ENCODE measurements around the gene EMC9.

The EMC9 gene

DNA sequence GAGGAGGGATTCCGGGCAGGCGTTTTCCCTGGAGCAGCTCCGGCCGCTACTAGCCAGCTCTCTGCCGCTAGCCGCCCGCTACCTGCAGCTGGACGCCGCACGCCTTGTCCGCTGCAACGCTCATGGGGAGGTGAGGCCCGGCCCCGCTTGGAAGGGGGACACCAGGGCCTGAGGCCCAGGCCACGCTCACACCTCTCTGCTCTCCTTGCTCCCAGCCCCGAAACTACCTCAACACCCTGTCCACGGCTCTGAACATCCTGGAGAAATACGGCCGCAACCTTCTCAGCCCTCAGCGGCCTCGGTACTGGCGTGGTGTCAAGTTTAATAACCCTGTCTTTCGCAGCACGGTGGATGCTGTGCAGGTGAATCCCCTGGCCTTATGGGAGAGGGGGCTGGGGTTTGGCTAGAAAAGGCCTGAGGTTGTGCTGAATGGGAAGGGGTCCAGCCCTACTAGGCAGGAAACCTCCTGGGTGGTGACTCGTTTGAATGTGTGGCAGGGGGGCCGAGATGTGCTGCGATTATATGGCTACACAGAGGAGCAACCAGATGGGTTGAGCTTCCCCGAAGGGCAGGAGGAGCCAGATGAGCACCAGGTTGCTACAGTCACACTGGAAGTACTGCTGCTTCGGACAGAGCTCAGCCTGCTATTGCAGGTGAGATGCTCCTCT lies 6.5 kb upstream of the EMC9 start:
- no peak for DNase-seq

- DNase-seq: peak; percentile 97
Observed at GRCh38 chr14:24146978-24147760, 5.8 kb upstream of the EMC9 start, which contains the start of gene RNF31. Gene RNF31, plus strand, starts transcription at chr14:24147498. Its CDS starts 201 bp downstream, at chr14:24147699.

- DNase-seq: peak; percentile 96
Observed at GRCh38 chr14:24146453-24146977, 5.1 kb upstream of the EMC9 start, which contains the start of gene PSME2. Gene PSME2, minus strand, starts transcription at chr14:24146610. Its CDS starts 29 bp downstream, at chr14:24146581.

- no peak for DNase-seq
Observed at GRCh38 chr14:24145690-24146452, 4.5 kb upstream of the EMC9 start.

DNA sequence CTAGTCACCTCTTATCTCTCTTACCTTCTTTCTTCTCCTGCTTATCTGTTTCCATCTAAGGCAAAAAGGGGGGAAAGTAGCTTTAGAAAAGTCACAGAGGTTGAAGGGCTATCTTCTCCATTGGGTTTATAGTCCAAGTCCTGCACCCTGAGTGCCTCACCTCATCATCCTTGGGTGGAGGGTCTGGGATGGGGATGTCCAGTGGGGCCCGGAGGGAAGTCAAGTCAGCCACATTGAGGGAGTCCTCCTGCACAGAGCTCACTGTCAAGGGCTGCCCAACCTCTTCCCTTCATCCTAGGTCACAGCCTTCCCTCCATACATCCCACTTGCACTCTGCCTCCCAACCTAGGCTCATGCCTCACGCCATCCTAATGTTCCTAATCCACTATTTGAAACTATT lies 3.8 kb upstream of the EMC9 start:
- DNase-seq: no peak

DNA sequence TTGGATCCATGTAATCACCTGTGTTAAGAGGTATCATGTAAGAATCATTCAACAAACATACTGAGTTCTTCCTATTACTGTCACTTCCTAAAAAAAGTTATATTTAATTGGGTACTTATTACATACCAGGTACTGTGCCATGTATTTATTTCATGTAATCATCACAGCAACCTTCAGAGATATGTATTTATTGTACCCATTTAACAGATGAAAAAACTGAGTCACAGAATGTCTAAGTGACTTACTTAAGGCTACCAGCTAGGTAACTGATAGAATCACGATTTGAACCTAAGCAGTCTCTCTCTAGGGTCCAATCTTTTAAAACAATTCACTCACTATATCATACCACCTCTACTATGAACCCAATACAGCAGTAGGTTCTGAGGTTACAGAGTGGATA lies 3.1 kb upstream of the EMC9 start:
- no peak for DNase-seq

- DNase-seq: no peak
Observed at GRCh38 chr14:24143511-24143910, 2.1 kb upstream of the EMC9 start.

- DNase-seq: no peak
Observed at GRCh38 chr14:24139272-24139934, 2.0 kb downstream of the EMC9 start.

DNA sequence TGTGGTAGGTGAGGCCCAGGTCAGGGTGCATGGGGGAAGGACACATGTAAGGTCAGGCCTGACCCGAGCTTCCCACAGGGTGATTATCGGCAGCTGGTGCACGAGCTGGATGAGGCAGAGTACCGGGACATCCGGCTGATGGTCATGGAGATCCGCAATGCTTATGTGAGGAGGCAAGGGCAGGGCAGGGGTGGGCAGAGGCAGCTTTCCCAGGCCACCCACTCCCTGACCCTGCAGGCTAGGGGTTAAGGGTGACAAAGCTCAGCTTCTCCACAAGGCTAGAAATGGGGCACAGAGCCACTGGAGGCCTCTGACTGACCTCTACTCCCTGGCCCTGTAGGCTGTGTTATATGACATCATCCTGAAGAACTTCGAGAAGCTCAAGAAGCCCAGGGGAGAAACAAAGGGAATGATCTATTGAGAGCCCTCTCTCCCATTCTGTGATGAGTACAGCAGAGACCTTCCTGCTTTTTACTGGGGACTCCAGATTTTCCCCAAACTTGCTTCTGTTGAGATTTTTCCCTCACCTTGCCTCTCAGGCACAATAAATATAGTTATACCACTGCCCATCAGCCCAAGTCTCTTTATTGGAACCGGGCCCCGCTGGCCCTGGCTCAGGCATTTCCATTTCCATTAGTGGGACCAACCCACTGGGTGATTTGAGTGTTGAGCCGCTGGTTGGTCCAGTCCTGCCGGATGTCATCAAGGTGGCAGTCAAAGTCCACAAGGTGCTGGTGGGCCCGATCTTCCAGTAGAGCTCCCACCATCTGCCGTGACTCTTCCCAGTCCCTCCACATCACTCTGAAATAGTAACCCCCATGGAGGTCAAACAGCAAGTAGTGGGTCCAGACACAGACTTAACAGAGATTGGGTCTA lies 2.8 kb downstream of the EMC9 start:
- DNase-seq: no peak

GRCh38 chr14:24137529-24138395 lies 3.6 kb downstream of the EMC9 start:
- no peak for DNase-seq

- no peak for DNase-seq
Observed at GRCh38 chr14:24136684-24137528, 4.5 kb downstream of the EMC9 start.

DNA sequence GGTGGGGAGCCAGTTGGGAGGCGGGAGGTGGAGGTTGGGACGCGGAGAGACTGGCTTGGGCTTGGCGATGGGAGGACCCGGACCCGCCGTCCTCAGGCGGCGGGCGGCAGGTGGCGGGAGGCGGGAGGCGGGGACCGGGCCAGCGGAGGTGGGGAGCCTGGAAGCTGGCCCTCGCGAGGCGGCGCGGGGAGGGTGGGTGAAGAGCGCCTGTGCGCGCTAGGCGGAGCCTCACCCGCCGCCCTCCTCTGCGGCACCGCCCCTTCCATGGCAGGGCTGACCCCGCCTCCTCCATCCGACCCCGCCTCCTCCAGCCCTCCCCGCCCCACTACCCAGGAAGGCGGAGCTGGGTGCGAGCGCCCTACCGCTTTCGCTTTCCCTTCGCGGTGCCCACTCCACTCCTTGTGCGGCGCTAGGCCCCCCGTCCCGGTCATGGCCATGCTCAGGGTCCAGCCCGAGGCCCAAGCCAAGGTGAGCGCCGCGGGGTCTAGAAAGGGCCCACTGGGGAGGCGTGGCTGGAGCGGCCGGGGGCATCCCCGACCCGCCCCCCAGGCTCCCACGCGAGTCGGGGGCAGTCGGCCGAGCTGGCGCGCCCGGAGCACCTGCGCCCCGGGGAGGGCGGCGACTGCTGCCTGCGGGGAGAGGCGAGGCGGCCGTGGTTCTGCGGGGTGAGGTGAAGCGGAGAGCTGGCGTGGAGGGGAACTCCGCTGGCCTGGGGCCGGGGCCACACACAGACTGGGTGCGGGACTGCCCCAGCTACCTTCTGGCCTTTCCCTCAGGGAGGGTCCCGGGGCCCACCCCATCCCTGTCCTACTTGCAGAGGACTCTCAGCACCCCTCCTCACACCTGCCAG lies 5.3 kb downstream of the EMC9 start, which contains the start of gene PSME1:
Gene PSME1 (plus strand): TSS at position 361 of the 850 bp plus-strand sequence. CDS start 69 bp downstream, at position 430.
- DNase-seq: peak; percentile 88

GRCh38 chr14:24135584-24135833 lies 5.9 kb downstream of the EMC9 start:
- peak; percentile 82 for DNase-seq

- no peak for DNase-seq
Observed at GRCh38 chr14:24133735-24134134, 7.7 kb downstream of the EMC9 start.

DNA sequence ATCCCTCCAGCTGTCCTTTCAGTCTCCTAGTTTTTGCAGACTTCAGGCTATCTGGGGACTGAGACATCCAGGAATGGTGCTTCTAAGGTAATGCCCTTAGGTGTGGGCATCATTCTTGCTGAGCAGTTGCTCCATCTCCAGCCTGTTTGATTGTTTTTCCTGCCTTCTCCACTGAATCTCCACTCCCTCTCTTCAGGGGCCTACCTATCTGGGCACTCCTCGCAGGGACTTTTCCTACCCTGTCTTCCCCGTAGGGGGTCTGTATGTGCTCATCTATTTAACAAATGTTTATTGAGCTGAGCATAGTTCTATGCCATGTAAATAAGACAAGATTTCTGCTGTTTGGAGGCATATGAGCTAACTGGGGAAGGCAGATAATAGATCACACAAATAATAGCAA lies 8.4 kb downstream of the EMC9 start:
- no peak for DNase-seq

DNA sequence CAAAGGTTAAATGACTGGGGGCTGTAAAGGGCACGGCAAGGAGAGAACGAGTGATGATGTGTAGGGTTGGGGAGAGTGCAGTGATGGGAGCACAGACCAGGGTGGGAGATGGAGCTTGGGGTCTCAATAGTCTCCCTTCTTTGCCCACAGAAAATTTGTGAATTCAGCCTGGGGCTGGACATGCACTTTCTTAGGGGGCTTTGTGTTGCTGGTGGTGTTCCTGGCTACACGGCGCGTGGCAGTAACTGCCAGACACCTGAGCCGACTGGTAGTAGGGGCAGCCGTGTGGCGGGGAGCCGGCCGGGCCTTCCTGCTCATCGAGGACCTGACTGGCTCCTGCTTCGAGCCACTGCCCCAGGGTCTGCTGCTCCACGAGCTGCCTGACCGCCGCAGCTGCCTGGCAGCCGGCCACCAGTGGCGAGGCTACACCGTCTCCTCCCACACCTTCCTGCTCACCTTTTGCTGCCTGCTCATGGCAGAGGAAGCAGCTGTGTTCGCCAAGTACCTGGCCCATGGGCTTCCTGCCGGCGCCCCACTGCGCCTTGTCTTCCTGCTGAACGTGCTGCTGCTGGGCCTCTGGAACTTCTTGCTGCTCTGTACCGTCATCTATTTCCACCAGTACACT lies 9.2 kb downstream of the EMC9 start:
- DNase-seq: no peak

DNA sequence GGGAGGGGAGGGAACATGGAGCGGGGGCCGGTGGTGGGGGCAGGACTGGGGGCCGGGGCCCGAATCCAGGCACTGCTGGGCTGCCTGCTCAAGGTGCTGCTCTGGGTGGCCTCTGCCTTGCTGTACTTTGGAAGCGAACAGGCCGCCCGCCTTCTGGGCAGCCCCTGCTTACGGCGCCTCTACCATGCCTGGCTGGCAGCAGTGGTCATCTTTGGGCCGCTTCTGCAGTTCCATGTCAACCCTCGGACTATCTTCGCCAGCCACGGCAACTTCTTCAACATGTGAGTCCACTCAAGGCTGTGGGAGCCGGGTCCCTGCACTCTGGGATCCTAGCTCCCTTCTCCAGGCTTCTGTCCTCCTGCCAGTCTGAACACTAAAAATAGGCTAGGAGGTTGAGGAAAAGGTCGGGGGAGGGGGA lies 9.8 kb downstream of the EMC9 start:
- DNase-seq: no peak
